A673 (cell line): ENCODE results near the gene FGF14. TPM values are rescaled to one million over a fixed set of nuclear protein-coding genes. Genes with fewer than 3 reads are reported as not detected.

Experiments
- BruUV-seq: library from RNA; stranded (reverse); fragments of 400-500 nt; replicated peaks from 2 replicates; lab custom pipeline; 2021; lab: Mats Ljungman, UMichigan
- CTCF ChIA-PET: fragments of 300-600 bp; sonication (Branson Sonifier 250); formaldehyde crosslinking; loops from one replicate; lab custom pipeline; 2022; ENCODE audit warnings: antibody characterized with exemption; lab: Charles Lee
- POLR2A ChIA-PET: fragments of 300-600 bp; sonication (Branson Sonifier 250); formaldehyde crosslinking; loops from one replicate; lab custom pipeline; 2022; ENCODE audit warnings: antibody characterized with exemption; ENCODE audit not compliant: low non-redundant PET; lab: Charles Lee
- DNase-seq: peaks from one replicate; pipeline ENCODE4 v3.0.0-alpha.2; 2015; ENCODE audit warnings: low spot score
- H3K27ac ChIP-seq: fragments of 200-600 bp; sonication (generic); 2 replicates; pipeline ENCODE4 v1.5.1; 2016; ENCODE audit warnings: mixed run types, low read depth, mild to moderate bottlenecking, mixed read lengths, antibody characterized with exemption, low read length; ENCODE audit not compliant: poor library complexity, severe bottlenecking
- H3K27me3 ChIP-seq: fragments of 200-600 bp; sonication (generic); replicated peaks from 2 replicates; pipeline ENCODE4 v1.6.1; 2017; ENCODE audit warnings: mixed run types, low read depth, mild to moderate bottlenecking, mixed read lengths, antibody characterized with exemption, low read length; ENCODE audit not compliant: insufficient read depth, poor library complexity
- H3K36me3 ChIP-seq: fragments of 200-600 bp; sonication (generic); 2 replicates; pipeline ENCODE4 v1.6.1; 2016; ENCODE audit warnings: mixed run types, mild to moderate bottlenecking, mixed read lengths, antibody characterized with exemption, low read length; ENCODE audit not compliant: insufficient read depth, poor library complexity, severe bottlenecking
- H3K4me1 ChIP-seq: fragments of 200-600 bp; sonication (generic); 2 replicates; pipeline ENCODE4 v1.6.1; 2017; ENCODE audit warnings: mixed run types, mild to moderate bottlenecking, mixed read lengths, antibody characterized with exemption, low read length; ENCODE audit not compliant: insufficient read depth, poor library complexity, severe bottlenecking
- H3K4me3 ChIP-seq: fragments of 200-600 bp; sonication (generic); 2 replicates; pipeline ENCODE4 v1.5.1; 2016; ENCODE audit warnings: low read depth, mixed run types, mild to moderate bottlenecking, mixed read lengths, low read length; ENCODE audit not compliant: poor library complexity, severe bottlenecking
- H3K9me3 ChIP-seq: fragments of 200-600 bp; sonication (generic); 2 replicates; pipeline ENCODE4 v1.6.1; 2016; ENCODE audit warnings: mixed run types, low read depth, mild to moderate bottlenecking, mixed read lengths, antibody characterized with exemption, low read length; ENCODE audit not compliant: poor library complexity, severe bottlenecking
- EZH2 ChIP-seq: fragments of 200-600 bp; sonication (generic); IDR thresholded peaks from 2 replicates; pipeline ENCODE4 v1.6.1; 2017; ENCODE audit warnings: borderline replicate concordance, low read depth, mild to moderate bottlenecking, mixed read lengths, antibody characterized with exemption, low read length; ENCODE audit not compliant: poor library complexity, severe bottlenecking
- intact Hi-C: fragments of 100-400 bp; cut with micrococcal nuclease; formaldehyde crosslinking; loops from one replicate; pipeline ENCODE4 v1.10.0; 2022; ENCODE audit not compliant: unreplicated experiment
- total RNA-seq: library from RNA; stranded (reverse); gene quantifications from 2 replicates; pipeline ENCODE4 v1.2.3, GENCODE V29; 2021
- TF ChIP-seq, protein P1 (sequence below): fragments of 300-800, 200-600 bp; sonication (generic); conservative IDR thresholded peaks from 2 replicates; pipeline ENCODE4 v1.5.1; 2017; ENCODE audit warnings: low read depth, mild to moderate bottlenecking, antibody characterized with exemption, low read length, moderate library complexity, mixed read lengths

Gene FGF14
- total RNA-seq, 1 experiment from 2014 or later = 19.7 TPM

DNA sequence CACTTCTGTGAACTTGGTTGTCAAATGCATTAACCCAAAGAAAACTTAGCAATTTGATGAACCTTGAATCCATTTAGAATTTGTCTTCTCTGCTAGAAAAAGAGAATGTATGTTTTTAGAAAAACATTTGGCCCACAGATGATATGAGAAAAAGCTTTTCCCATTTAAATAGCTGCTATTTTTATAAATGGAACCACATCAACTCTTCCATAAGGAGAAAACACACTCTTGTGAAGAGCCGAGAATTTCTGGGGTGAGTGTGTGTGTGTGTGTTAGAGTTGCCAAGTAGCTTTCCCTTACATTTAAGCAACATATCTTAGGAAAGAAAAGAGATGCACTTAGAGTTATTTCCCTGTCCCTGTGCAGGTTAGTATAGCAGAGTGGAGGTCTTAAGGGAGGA is 626.6 kb downstream of the FGF14 start:
- Histone ChIP-seq H3K4me3 (no peak overlapping the region), H3K27ac (no peak overlapping the region), H3K36me3 (no peaks in the 10 kb centered on the region), H3K4me1 (no peaks in the 10 kb centered on the region), H3K9me3 (no peaks in the 10 kb centered on the region), H3K27me3 (no peaks in the 10 kb centered on the region)
- TF ChIP-seq, protein P1, sequence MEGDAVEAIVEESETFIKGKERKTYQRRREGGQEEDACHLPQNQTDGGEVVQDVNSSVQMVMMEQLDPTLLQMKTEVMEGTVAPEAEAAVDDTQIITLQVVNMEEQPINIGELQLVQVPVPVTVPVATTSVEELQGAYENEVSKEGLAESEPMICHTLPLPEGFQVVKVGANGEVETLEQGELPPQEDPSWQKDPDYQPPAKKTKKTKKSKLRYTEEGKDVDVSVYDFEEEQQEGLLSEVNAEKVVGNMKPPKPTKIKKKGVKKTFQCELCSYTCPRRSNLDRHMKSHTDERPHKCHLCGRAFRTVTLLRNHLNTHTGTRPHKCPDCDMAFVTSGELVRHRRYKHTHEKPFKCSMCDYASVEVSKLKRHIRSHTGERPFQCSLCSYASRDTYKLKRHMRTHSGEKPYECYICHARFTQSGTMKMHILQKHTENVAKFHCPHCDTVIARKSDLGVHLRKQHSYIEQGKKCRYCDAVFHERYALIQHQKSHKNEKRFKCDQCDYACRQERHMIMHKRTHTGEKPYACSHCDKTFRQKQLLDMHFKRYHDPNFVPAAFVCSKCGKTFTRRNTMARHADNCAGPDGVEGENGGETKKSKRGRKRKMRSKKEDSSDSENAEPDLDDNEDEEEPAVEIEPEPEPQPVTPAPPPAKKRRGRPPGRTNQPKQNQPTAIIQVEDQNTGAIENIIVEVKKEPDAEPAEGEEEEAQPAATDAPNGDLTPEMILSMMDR = no peak
- TF ChIP-seq EZH2 = no peak
- no peak for DNase-seq
- intact Hi-C loops = no loop called here
- BruUV-seq = no TSS peak
- POLR2A ChIA-PET = no interaction called here
- CTCF ChIA-PET = no interaction called here

DNA sequence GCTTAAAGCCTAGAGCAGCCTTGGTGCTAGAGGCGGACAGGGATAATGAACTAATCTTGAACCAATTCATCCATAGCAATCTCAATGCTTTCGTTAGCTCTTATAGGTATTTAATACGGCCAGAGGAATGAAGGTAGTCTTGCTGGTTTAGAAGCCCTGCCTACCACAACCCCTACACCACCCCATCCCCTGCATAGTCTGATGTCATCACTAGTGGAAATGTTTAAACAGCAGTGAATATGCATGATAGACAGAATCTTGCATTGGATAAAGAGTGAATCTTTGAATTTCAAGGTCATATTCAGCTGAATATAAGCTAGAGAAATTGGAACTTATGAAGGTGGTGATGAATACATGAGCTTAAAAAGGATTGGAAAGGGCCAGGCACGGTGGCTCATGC is 627.5 kb downstream of the FGF14 start:
- Histone ChIP-seq H3K9me3 (no peaks in the 10 kb centered on the region), H3K36me3 (no peaks in the 10 kb centered on the region), H3K27me3 (no peaks in the 10 kb centered on the region), H3K27ac (no peak overlapping the region), H3K4me3 (no peak overlapping the region), H3K4me1 (no peaks in the 10 kb centered on the region)
- TF ChIP-seq, protein P1 = no peak
- TF ChIP-seq EZH2 = no peak
- ChIA-PET CTCF (no interaction called here), POLR2A (no interaction called here)
- intact Hi-C loops = no loop called here
- DNase-seq = no peak
- BruUV-seq = no TSS peak

DNA sequence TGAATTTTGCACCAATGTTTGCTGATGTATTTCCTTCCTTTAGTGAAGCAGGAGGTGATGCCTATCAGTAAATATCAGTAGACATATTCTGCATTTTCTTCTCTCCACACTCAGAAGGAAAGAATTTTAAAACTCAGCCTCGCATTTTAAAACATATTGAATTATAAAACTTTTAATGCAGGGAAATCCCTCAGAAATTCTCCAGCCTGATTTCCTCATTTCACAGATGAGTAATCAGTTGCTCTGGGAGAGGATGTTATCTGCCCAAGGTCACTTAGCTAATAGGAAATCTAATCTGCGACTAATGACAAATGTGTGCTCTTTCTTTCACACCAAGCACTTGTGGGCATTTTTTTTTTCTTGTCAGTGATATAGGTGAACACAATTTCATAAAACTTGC is 628.8 kb downstream of the FGF14 start:
- Histone ChIP-seq H3K4me1 (no peaks in the 10 kb centered on the region), H3K27me3 (no peaks in the 10 kb centered on the region), H3K36me3 (no peaks in the 10 kb centered on the region), H3K27ac (no peak overlapping the region), H3K9me3 (no peaks in the 10 kb centered on the region), H3K4me3 (no peak overlapping the region)
- DNase-seq = no peak
- intact Hi-C loops = no loop called here
- POLR2A ChIA-PET = no interaction called here
- TF ChIP-seq, protein P1 = no peak
- no peak for TF ChIP-seq EZH2
- no TSS peak for BruUV-seq
- CTCF ChIA-PET = no interaction called here
